IPS-20b (cell line): Measurements from ENCODE around the gene TFB1M.

Source experiments
- H3K27ac ChIP-seq: one replicate; pipeline ENCODE4 v1.5.1; 2013; ENCODE audit warnings: low read length
- H3K27me3 ChIP-seq: 2 replicates; pipeline ENCODE4 v1.6.1; 2013; ENCODE audit warnings: mild to moderate bottlenecking, low read length, inconsistent platforms; ENCODE audit not compliant: insufficient read depth
- H3K36me3 ChIP-seq: 2 replicates; pipeline ENCODE4 v1.6.1; 2013; ENCODE audit warnings: low read depth, mild to moderate bottlenecking, inconsistent platforms, low read length, moderate library complexity; ENCODE audit not compliant: insufficient read depth
- H3K4me1 ChIP-seq: 2 replicates; pipeline ENCODE4 v1.6.1; 2013; ENCODE audit warnings: mild to moderate bottlenecking, control low read depth, inconsistent platforms, low read length, moderate library complexity; ENCODE audit not compliant: insufficient read depth
- H3K4me3 ChIP-seq: 2 replicates; pipeline ENCODE4 v1.5.1; 2013; ENCODE audit warnings: mild to moderate bottlenecking, low read length, inconsistent platforms
- H3K9ac ChIP-seq: 2 replicates; pipeline ENCODE4 v1.6.1; 2013; ENCODE audit warnings: low read depth, mild to moderate bottlenecking, inconsistent platforms, low read length, moderate library complexity
- H3K9me3 ChIP-seq: 2 replicates; pipeline ENCODE4 v1.6.1; 2013; ENCODE audit warnings: mild to moderate bottlenecking, low read depth, low read length, inconsistent platforms; ENCODE audit not compliant: insufficient read depth

The TFB1M gene

GRCh38 chr6:155328539-155329459 lies 14.5 kb upstream of the TFB1M start:
- Histone ChIP-seq H3K27me3 (no peaks in the 10 kb centered on the region), H3K9ac (no peak overlapping the region), H3K4me1 (no peaks in the 10 kb centered on the region), H3K4me3 (no peak overlapping the region), H3K27ac (no peak overlapping the region), H3K9me3 (no peaks in the 10 kb centered on the region), H3K36me3 (no peaks in the 10 kb centered on the region)

GRCh38 chr6:155328074-155328538 lies 13.8 kb upstream of the TFB1M start:
- Histone ChIP-seq H3K36me3 (no peaks in the 10 kb centered on the region), H3K9me3 (no peaks in the 10 kb centered on the region), H3K9ac (no peak overlapping the region), H3K4me3 (no peak overlapping the region), H3K4me1 (no peaks in the 10 kb centered on the region), H3K27me3 (no peaks in the 10 kb centered on the region), H3K27ac (no peak overlapping the region)

GRCh38 chr6:155327326-155328073 lies 13.2 kb upstream of the TFB1M start:
- H3K9ac ChIP-seq: no peak overlapping the region
- no peaks in the 10 kb centered on the region for H3K4me1 ChIP-seq

GRCh38 chr6:155325700-155326516 lies 11.6 kb upstream of the TFB1M start:
- H3K4me1 ChIP-seq: no peaks in the 10 kb centered on the region
- H3K27ac ChIP-seq: no peak overlapping the region
- H3K9ac ChIP-seq: no peak overlapping the region
- H3K9me3 ChIP-seq: no peaks in the 10 kb centered on the region
- H3K27me3 ChIP-seq: no peaks in the 10 kb centered on the region
- no peaks in the 10 kb centered on the region for H3K36me3 ChIP-seq
- no peak overlapping the region for H3K4me3 ChIP-seq

More at GRCh38 chr6:155327326-155328073, 13.2 kb upstream of the TFB1M start:
- Histone ChIP-seq H3K27ac (no peak overlapping the region), H3K9me3 (no peaks in the 10 kb centered on the region), H3K27me3 (no peaks in the 10 kb centered on the region), H3K4me3 (no peak overlapping the region), H3K36me3 (no peaks in the 10 kb centered on the region)

- H3K9ac ChIP-seq: no peak overlapping the region
- no peaks in the 10 kb centered on the region for H3K9me3 ChIP-seq
- H3K36me3 ChIP-seq: no peaks in the 10 kb centered on the region
- no peak overlapping the region for H3K4me3 ChIP-seq
- no peaks in the 10 kb centered on the region for H3K4me1 ChIP-seq
- H3K27ac ChIP-seq: no peak overlapping the region
- H3K27me3 ChIP-seq: no peaks in the 10 kb centered on the region
Measured at GRCh38 chr6:155324993-155325392, 10.7 kb upstream of the TFB1M start.

GRCh38 chr6:155324172-155324571 lies 9.9 kb upstream of the TFB1M start:
- Histone ChIP-seq H3K9me3 (no peaks in the 10 kb centered on the region), H3K4me1 (no peaks in the 10 kb centered on the region), H3K36me3 (no peaks in the 10 kb centered on the region), H3K27me3 (no peaks in the 10 kb centered on the region), H3K27ac (no peak overlapping the region), H3K4me3 (no peak overlapping the region), H3K9ac (no peak overlapping the region)

- H3K4me3 ChIP-seq: no peak overlapping the region
Measured at GRCh38 chr6:155319902-155320301, 5.6 kb upstream of the TFB1M start.

GRCh38 chr6:155317186-155317585 lies 2.9 kb upstream of the TFB1M start:
- H3K36me3 ChIP-seq: peaks cover 6% of the 10 kb centered on the region
- no peaks in the 10 kb centered on the region; the same call in 1 of the 2 replicates for H3K4me1 ChIP-seq
- H3K9me3 ChIP-seq: no peaks in the 10 kb centered on the region
- H3K9ac ChIP-seq: no peak overlapping the region
- no peak overlapping the region for H3K27ac ChIP-seq
- no peak overlapping the region for H3K4me3 ChIP-seq
- H3K27me3 ChIP-seq: no peaks in the 10 kb centered on the region

More at GRCh38 chr6:155319902-155320301, 5.6 kb upstream of the TFB1M start:
- Histone ChIP-seq H3K27me3 (no peaks in the 10 kb centered on the region), H3K4me1 (no peaks in the 10 kb centered on the region; the same call in 1 of the 2 replicates), H3K9me3 (no peaks in the 10 kb centered on the region), H3K27ac (no peak overlapping the region), H3K36me3 (no peaks in the 10 kb centered on the region), H3K9ac (no peak overlapping the region)

GRCh38 chr6:155316419-155316818 lies 2.1 kb upstream of the TFB1M start:
- H3K27me3 ChIP-seq: no peaks in the 10 kb centered on the region
- no peak overlapping the region for H3K27ac ChIP-seq
- peaks cover 14% of the 10 kb centered on the region for H3K36me3 ChIP-seq
- H3K4me1 ChIP-seq: no peaks in the 10 kb centered on the region; the same call in none of the 2 replicates
- no peaks in the 10 kb centered on the region for H3K9me3 ChIP-seq
- H3K9ac ChIP-seq: no peak overlapping the region
- H3K4me3 ChIP-seq: no peak overlapping the region

- peak overlapping the region; percentile 99 for H3K4me3 ChIP-seq
- H3K36me3 ChIP-seq: peaks cover 23% of the 10 kb centered on the region
- no peaks in the 10 kb centered on the region for H3K27me3 ChIP-seq
- H3K9me3 ChIP-seq: no peaks in the 10 kb centered on the region
- peak overlapping the region; percentile 77; the same call in 1 of the 2 replicates for H3K9ac ChIP-seq
- H3K27ac ChIP-seq: no peak overlapping the region
- H3K4me1 ChIP-seq: no peaks in the 10 kb centered on the region; the same call in none of the 2 replicates
Measured at GRCh38 chr6:155315516-155315871, 1.2 kb upstream of the TFB1M start.
